Fibroblast of gingiva (primary cell): ENCODE data around the gene PNPLA1.

ENCODE experiments used
- DNase-seq: peaks from one replicate; pipeline ENCODE4 v3.0.0-alpha.2; 2011; ENCODE audit warnings: low read depth

The PNPLA1 gene

GRCh38 chr6:36285797-36286196 is 15.9 kb downstream of the PNPLA1 start:
- DNase-seq, result no peak

GRCh38 chr6:36286858-36287257 is 17.0 kb downstream of the PNPLA1 start:
- DNase-seq, result no peak

- DNase-seq, result no peak
Observed at GRCh38 chr6:36289281-36289878, 19.5 kb downstream of the PNPLA1 start.

DNA sequence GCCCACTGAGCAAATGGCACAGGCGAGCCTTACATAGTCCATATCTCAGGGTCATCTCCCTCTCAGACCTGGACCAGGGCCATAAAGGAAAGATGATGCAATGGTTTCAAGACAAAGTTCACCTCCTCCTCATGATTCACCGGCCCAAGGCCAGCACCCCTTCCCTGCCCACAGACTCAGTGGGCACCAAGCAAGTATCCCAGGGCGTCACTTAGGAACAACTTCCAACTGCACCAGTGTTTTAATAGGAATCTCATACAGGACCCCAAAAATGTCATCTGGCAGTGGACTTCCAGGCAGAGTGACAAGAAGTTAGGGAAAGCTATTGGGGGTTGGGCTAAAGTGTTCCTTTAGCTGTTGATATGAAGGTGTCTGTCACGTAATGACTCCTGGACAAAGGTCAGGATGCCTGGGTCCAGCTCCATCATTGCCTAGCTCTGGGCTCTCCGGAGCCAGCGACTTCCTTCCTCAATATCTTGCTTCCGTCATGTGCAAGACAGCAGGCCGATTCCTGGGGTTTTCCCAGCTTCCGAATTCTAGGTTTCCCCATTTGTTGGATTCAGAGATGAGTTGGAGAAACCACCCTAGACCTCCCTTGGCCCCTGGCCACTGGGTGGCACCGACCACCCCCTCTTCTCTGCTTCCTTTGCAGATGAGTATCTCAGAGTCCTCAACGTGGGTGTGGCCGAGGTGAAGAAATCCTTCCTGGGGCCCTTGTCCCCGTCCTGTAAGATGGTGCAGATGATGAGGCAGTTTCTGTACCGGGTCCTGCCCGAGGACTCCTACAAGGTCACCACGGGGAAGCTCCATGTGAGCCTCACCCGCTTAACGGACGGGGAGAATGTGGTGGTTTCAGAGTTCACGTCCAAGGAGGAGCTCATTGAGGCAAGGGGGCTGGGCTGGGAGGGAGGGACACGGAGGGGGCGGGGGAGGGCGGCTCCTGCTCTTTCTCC is 21.1 kb downstream of the PNPLA1 start:
- no peak for DNase-seq

GRCh38 chr6:36292170-36292569 is 22.3 kb downstream of the PNPLA1 start:
- no peak for DNase-seq

GRCh38 chr6:36296240-36296639 is 26.4 kb downstream of the PNPLA1 start:
- peak; percentile 8 for DNase-seq

GRCh38 chr6:36297051-36297450 is 27.2 kb downstream of the PNPLA1 start:
- DNase-seq, result no peak

DNA sequence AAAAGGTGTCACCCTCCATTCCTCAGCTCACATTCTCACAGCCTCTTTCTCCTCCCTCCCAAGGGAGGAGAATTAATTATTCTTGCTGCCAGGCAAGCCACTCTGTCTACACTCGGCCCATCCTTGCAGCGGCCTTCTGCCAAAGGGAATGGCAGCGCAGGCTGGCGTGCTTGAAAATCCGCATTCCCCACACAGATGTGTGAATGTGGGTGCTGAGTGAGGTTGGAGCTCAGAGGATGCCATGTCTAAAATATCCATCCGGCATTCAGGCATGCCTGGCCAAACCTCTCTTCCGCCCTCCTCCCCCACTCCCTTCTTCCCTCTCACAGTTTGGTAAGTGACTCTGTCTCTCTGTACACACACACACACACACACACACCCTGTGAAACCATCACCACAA is 27.7 kb downstream of the PNPLA1 start:
- no peak for DNase-seq

DNA sequence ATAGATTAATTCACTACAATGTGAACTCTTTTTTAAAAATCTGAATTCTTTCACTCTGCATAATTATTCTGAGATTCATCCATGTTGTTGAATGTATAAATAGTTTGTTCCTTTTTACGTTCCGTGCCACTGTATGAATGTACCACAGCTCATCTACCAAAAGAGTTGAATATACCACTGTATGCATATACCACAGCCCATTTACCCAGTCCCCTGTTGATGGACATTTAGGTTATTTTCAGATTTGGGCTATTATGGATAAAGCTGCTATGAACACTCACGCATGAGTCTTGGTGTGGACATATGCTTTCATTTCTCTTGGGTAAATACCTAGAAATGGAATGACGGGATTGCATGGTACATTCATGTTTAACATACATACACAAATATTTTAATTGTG is 28.2 kb downstream of the PNPLA1 start:
- DNase-seq, result no peak

- DNase-seq, result peak; percentile 6
Observed at GRCh38 chr6:36301085-36301658, 31.3 kb downstream of the PNPLA1 start.

DNA sequence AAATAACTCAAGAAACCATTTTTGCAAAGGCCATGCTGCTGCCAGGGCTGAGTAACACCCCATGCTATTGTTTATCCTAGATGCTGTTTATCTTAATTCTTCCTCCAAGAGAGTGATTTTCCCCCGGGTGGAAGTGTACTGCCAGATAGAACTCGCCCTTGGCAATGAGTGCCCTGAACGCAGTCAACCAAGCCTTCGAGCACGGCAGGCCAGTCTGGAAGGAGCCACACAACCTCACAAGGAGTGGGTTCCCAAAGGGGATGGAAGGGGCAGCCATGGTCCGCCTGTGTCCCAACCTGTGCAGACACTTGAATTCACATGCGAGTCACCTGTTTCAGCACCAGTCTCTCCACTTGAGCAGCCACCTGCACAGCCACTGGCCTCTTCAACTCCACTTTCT is 31.9 kb downstream of the PNPLA1 start:
- peak; percentile 23 for DNase-seq

DNA sequence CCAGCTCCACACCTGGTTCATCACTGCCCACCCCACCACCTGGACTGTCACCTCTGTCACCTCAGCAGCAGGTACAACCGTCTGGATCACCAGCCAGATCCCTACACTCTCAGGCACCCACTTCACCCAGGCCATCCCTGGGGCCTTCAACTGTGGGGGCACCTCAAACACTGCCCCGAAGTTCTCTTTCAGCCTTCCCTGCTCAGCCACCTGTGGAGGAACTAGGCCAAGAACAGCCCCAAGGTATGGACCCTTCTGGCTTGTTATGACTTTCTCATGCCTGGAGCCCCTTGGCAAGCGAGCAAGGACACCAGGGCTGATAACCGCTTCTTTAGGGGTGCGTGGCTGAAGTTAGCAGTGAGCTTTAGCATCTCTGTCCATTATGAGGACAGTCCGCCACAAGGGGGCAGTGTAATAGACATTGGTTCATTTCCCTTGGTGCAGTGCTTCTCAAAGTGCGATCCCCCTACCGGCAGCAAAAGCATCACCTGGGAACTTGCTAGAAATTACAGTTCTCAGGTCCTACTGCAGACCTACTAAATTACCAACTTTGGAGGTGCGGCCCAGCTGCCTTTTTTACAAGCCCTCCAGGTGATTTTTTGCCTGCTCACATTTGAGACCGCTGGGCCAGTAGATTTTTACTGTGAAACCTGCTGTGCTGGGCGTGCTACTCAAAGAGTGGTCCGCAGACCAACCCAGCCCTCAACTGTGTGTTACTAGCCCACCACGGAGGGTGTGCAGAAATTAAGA is 32.5 kb downstream of the PNPLA1 start:
- DNase-seq, result peak; percentile 68

DNA sequence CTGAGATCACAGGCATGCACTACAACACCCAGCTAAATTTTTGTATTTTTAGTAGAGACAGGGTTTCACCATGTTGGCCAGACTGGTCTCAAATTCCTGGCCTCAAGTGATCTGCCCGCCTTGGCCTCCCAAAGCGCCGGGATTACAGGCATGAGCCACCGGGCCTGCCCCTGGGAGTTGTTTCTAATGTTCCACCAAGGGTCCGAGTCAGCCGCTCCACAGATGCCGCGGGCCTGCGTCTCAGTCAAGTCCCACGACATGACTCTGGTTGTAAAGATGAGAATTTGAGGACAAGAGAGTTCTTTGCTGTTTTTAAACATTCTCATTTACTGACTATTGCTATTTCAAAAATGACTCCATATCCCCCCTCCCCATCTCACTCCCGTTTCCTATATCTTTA is 36.0 kb downstream of the PNPLA1 start:
- no peak for DNase-seq

DNA sequence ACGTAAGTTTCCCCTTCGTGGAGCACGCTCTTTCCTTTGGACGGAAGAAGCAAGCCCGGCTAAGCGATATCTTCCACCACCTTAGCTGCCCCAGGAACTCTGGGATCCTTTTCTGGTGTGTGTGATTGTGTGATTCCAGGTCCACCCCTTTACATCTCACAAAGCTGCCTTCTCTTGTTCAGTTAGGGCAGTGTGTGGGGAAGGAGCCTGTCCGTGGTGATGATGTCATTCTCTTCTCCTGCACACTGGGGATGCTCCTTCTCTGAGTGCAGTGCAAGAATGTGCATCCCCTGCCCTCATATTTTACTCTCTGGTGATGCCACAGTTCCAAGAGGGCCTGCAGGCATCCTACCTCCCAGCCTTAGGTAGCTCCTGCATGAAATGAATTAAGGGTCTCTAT is 36.5 kb downstream of the PNPLA1 start:
- DNase-seq, result no peak

GRCh38 chr6:36308514-36308913 is 38.7 kb downstream of the PNPLA1 start:
- no peak for DNase-seq

- no peak for DNase-seq
Observed at GRCh38 chr6:36309203-36309602, 39.3 kb downstream of the PNPLA1 start.

DNA sequence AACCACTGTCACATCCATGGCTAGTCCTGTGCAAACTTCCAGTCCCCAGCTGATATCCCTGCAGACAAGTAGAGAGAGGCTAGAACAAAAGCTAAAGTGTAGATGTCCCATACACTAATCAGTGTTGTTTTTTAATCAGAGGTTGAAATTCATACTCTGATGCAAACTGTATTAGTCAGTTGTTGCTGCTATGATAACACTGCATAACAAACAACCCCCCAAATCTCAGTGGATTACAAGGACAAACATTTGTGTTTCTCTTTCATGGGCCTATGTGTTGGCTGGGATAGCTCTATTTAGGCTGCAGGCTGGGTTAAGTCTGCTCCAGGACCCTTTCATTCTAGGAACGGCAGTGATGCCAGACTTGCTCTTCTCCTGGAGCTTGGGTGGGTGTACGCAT is 40.0 kb downstream of the PNPLA1 start:
- no peak for DNase-seq

DNA sequence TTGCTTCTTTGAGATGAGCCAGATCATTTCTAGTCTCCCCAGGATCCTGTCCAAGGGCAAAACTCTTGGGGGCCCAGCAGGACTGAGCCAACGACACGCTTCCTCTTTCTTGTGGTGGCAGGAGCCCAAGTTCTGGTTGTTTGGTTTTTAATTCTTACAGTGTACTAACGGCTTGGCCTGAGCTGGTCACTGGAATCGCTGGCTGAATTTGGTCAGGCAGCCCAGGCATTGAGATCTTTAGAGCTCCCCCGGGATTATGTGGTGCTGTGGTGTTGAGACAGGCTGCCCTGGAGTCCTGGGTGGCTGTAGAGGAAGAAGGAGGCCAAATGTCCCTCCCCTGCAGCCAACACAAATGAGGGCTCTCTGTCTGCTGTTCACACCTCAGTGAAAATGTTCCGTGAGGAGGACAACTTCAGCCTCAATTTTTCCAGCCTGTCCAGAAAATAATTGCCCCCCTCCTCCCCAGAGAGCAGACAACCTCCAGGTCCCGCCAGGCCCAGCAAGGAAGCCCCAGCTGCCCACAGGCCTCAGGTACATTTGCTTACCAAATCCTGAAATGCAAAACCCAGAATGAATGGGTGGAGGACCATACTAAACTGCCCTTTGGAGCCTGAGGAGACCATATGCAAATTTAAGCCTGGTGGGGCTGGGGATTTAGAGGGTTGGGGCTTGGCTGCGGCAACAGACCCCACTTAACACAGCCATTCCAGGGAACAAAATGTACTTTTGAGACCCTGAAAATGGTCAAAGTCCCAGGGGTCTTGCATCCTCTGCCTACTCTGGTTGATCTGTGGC is 43.2 kb downstream of the PNPLA1 start:
- no peak for DNase-seq

GRCh38 chr6:36313649-36313936 is 43.7 kb downstream of the PNPLA1 start:
- DNase-seq, result no peak

DNA sequence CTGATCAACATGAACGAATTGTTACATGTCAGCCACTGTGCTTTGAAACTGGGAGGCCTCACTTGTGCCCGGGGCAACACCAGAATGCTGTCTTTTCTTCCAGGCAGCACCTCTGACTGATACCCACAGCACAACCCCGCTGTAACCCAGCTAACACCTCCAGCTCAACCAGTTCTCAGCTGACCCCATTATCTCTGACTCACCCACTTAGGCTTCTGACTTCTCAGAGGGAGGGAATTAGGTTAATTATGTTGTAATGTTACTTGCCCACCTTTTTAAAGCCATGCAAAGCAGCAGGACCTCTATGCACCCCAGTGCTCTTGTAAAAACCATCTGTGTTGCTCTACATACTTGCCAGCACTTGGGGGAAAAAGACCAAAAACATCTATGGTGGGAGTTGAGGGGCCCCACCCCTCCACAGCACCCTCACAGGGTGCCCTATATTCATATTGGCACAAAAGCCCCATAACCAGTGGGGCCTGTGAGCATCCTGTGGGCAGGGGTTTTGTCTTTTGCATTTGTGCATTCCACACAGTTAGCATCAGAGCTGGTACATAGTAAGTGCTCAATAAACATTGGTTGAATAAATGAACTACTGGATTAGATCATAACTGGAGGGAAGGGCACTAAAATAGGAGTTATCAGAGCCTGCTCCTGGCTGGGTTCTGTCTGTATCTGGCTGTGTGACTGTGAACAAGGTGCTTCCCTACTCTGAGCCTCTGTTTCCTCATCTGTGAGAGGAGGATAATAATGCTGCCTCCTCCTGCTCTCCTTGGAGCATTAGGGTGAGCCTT is 44.6 kb downstream of the PNPLA1 start:
- no peak for DNase-seq

GRCh38 chr6:36315921-36316320 is 46.1 kb downstream of the PNPLA1 start:
- no peak for DNase-seq
